GM19395 (cell line): ENCODE measurements around the gene NHSL1.

Source experiments
- ATAC-seq: cut with Tn5 transposase; IDR thresholded peaks from one replicate; pipeline ENCODE4 v1.9.1; 2021; ENCODE audit warnings: mild to moderate bottlenecking, moderate library complexity; ENCODE audit not compliant: unreplicated experiment

Gene NHSL1

DNA sequence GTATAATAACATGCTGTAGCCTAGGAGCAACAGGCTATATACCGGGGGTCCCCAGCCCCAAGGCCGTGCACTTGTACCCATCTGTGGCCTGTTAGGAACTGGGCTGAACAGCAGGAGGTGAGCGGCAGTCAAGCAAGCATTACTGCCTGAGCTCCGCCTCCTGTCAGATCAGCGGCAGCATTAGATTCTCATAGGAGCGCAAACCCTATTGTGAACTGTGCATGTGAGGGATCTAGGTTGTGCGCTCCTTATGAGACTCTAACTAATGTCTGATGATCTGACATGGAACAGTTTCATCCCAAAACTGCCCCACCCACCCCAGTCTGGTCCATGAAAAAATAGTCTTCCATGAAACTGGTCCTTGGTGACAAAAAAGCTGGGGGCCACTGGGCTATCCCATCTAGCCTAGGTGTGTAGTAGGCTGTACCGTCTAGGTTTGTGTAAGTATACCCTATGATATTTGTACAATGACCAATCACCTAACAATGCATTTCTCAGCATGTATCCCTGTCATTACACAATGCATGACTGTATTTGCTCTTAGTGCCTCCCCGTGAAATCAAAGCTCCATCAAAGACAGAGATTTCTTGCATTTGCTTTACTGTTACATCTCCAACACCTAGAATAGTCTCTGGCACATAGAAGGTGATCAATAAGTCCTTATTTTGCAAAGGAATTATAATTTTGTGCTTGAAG is 30.8 kb downstream of the NHSL1 start:
- no peak for ATAC-seq

- no peak for ATAC-seq
These were observed 31.4 kb downstream of the NHSL1 start for GRCh38 chr6:138467901-138468300.

DNA sequence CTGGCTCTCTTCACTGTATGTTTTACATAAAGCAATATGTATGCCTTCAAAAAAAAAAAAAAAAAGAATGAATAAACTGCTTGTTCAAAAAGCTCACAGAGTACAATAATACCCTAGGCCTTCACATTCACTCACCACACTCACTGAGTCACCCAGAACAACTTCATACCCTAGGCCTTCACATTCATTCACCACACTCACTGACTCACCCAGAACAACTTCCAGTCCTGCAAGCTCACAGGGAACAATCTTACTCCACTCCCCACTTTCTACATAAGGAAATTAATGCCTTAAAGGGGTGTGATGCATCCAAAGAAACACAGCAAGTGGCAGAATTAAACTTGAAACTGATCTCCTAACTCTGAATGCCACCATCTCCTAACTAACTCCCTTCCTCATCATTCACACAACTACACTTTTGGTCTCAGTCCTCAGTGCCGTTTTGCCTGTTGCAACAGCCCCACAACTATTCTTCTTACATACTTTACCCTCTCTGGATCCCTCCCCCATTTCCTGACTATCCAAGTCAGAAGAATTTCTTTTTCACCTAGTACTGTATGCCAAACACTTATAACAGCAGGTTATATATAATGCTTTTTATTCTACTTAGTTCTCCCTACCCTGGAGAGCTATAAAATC is 34.2 kb downstream of the NHSL1 start:
- ATAC-seq = no peak

GRCh38 chr6:138464085-138464484 is 35.2 kb downstream of the NHSL1 start:
- no peak for ATAC-seq

- no peak for ATAC-seq
These were observed 37.6 kb downstream of the NHSL1 start for GRCh38 chr6:138461647-138462046.

GRCh38 chr6:138456401-138456790 is 42.9 kb downstream of the NHSL1 start:
- peak; percentile 19 for ATAC-seq

DNA sequence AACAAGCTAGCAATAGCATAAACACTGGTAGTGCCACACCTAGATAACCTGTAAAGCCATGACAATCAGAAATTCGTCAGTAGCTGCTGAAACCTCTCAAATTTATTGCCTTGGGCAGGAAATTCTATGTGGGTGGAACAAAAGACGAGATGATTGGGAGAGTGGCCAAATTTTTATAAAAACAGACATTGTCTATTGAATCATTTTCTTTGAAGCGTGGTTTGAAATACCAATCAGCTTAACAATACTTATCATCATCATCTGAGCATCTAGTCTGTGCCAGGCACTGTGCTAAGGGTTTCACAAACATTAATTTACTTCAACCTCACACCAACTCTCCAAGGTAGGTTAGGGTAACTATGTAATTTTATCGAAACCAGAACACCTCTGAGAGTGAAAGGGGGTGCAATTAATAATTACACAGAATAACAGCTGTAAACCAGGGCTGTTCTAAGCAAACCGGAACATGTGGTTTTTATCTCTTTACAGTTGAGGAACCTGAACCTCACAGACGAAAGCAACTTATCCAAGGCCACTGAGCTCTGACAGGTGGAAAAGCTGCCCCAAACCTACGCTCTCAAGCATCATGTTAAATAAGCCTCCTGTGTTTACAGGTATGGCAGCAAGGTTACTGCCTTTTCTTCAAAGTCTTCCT is 43.4 kb downstream of the NHSL1 start:
- peak; percentile 98 for ATAC-seq

GRCh38 chr6:138454981-138455706 is 44.1 kb downstream of the NHSL1 start:
- peak; percentile 40 for ATAC-seq

DNA sequence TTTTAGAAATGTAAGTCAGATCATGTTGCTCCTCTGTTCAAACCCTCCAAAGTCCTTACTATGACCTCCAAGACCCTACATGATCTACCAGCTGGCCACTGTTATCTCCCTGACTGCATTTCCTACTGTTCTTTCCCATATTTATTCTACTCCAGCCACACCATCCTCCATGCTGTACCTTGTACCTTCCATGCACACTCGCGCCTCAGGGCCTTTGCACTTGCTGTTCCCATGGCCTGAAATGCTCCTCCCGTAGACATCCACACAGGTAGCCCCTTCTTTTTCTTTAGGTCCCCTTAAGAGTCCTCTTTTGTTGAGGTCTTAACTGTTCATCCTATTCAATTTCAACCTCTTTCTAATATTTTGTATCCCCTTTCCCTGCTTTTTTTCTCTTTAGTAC is 48.3 kb downstream of the NHSL1 start:
- no peak for ATAC-seq

GRCh38 chr6:138450445-138450844 is 48.8 kb downstream of the NHSL1 start:
- peak; percentile 68 for ATAC-seq

GRCh38 chr6:138446821-138447220 is 52.5 kb downstream of the NHSL1 start:
- ATAC-seq = no peak

DNA sequence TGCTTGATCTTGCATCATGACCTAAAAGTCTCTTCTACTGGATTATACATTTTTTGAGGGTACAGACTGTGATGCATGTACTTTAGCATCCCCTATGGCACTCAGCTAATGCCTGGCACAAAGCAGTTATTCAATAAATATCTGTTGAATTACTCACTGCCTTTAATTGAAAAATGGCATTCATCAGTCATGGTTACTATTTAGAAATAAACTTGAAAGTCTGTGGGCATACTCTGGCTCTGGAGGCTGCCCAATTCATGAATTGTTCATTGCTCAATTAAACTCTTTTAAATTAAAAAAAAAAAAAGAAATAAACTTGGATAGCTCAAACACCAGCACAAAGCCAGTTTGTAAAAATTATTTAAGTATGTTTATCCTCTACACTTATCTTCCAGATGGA is 55.3 kb downstream of the NHSL1 start:
- no peak for ATAC-seq

GRCh38 chr6:138442663-138443062 is 56.6 kb downstream of the NHSL1 start:
- ATAC-seq = no peak

GRCh38 chr6:138441965-138442364 is 57.3 kb downstream of the NHSL1 start:
- ATAC-seq = no peak

DNA sequence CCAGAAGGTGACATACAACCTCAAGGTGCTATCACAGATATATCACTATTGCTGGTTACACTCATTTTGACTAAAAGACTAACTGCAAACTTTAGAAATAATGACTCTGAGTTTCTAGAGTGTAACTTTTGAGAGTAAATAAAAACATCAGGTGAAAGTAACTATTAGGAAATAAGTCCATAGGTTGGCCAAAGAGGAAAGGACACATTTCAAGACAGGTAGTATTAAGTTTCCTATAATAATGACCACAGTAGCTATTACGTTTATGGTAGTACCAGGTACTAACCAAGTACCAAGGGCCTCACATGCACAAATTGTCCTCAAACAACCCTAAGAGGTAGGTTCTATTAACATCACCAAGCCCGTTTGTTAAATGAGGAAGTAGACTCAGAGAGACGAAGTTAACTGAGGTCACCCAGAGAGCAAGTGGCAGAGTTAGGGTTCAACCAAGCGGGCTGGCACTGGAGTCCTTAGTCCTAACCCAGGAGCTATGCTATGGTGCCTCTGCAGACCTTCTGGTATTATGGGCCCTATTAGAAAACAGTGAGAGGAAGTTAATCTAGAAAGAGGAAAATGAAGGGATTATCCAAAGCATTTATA is 58.4 kb downstream of the NHSL1 start:
- ATAC-seq = no peak

DNA sequence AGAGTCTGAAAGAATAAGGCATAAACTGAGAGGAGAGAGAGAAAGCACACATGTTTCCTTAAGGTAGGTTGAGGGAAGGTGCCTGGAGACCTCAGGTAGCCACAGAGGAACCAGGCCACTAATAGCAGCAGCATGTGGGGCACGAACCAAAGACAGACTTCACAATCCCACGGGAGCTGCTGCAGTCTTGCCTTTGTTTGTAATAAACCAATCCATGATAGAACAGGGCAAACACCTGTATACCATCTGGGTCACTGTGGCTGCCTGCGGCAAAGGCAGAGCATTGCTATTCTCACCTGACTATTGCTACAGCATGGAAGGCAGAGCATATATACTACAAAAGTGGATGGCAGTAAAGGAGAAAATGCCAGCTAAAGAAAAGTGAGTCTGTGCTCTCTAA is 59.0 kb downstream of the NHSL1 start:
- no peak for ATAC-seq

DNA sequence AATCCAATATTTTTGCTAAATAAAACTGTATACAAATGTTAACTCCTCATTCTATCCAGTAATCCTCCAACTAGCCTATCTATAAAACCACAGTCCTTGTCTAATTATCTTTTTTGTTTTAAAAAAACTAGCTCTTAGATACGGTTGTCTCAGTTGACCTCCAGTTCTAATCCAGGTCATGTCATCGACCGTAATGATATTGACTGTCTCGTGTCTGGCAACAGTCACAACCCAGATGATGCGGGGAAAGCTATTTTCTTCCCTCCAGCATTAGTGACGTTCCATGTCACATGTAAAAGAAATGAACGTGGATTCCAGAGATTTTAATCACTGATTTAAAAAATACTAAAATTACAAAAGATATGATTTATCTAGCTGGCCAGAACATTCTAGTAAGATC is 59.7 kb downstream of the NHSL1 start:
- ATAC-seq = no peak

DNA sequence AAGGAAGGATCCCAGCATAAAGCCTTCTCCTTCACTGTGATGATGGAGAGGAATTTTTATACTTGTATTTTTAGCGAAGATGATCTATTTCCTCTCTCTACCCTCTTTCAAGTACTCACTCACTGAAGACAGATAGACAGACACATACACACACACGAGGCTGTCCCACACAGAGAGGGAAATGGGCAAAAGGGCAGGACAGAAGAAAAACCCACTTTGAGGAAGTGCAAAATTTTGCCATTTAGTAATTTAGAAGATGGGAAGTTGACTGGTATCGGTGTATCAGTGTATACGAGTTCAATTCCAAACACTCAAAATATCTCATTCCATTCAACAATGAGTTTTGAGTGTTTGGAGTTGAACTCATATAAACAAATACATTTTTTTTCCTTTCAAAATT is 64.4 kb downstream of the NHSL1 start:
- no peak for ATAC-seq

GRCh38 chr6:138434096-138434495 is 65.2 kb downstream of the NHSL1 start:
- no peak for ATAC-seq

DNA sequence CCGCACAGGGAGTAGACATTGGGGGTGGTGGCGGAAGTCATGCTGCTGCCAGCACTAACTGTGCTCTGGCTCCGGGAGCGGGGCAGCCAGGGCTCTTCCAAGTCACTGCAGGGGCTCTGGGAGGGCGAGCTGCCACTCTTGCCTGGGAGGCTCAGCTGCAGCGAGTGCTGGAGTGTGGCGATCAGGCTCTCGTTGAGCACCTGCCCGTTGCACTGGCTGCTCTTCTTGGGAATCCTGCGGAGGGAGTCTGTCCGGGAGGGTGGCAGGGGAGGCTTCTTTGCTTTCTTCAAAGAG is 67.3 kb downstream of the NHSL1 start:
- ATAC-seq = no peak

DNA sequence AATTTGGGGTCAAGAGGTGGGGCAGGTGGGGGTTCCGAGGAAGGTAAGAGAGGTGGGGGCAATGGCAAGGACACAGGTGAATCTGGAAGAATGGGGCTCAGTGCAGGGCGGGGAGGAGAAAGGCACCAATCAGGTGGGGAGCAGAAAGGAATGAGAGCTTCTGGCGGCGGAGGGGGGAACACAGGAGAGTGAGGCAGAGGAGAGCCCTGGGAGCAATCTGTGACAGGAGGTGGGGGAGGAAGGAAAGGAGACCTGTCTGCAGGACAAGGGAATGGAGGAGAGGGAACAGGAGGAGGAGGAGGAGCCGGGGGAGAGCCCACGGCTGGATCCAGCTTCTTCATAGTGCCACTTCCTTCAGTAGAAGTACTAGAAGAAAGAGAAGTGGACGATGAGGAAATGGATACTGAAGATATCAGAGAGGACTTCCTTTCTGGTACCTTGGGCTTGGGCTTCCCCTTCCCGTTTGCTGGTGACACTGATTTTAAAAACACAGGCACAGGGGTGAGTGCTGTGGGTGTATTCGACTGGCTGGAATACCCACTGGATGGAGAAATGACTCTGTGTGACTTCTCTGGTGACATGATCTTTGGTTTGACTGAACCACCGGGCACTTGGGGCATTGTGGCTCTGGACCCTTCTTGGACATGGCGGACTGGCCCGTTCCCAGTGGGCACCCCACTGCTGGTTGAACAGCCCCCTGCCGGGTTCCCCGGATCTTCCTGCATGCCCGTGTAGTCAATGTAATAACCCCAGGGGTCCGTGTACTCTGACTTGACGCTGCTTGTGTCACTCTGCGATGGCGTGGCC is 67.8 kb downstream of the NHSL1 start:
- ATAC-seq = no peak
